Measurements from ENCODE around the gene ZBED1.
"Not testable (repeated sequence)": the region's sequence is repeated elsewhere in the genome, so short reads cannot be mapped to it uniquely, and the experiment has no call there.

ZBED1 gene

GRCh38 chrX:2474963-2475726 lies 25.6 kb downstream of the ZBED1 start:
- DNase-seq (ENCODE audit: low spot score), result no peak

GRCh38 chrX:2474280-2474962 lies 26.4 kb downstream of the ZBED1 start:
- DNase-seq (ENCODE audit: low spot score), result no peak

DNA sequence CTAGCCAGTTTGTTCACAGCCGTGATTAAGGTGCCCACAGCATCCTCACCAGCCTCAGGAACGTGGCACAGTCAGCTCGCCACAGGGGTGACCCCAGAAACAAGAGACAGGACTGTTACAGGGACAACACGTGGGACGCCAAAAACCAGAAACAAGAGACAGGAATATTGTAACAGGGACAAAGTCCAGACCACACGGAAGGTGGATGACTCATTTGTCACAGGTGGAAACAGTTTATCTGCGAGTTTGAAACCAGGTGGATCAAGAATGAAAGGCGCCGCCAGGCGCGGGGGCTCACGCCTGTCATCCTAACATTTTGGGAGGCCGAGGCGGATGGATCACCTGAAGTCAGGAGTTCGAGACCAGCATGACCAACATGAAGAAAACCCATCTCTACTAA lies 27.7 kb downstream of the ZBED1 start:
- DNase-seq (ENCODE audit: low spot score), result not testable (repeated sequence)

DNA sequence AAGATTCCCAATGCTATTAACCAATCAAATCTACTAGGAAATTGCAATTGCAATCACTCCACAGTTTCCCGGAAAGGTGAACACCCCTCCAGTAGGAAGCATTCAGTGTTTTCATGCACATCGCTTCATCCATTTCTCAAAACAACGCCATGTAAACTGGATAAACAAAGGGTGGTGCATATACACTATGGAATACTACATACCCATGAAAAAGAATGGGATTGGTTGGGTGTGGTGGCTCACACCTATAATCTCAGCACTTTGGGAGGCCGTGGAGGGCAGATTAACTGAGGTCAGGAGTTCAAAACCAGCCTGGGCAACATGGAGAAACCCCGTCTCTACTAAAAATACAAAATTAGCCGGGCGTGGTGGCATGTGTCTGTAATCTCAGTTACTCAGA lies 29.1 kb downstream of the ZBED1 start:
- DNase-seq (ENCODE audit: low spot score), result no peak

- not testable (repeated sequence) for DNase-seq (ENCODE audit: low spot score)
Measured at GRCh38 chrX:2471126-2471525, 29.6 kb downstream of the ZBED1 start.

DNA sequence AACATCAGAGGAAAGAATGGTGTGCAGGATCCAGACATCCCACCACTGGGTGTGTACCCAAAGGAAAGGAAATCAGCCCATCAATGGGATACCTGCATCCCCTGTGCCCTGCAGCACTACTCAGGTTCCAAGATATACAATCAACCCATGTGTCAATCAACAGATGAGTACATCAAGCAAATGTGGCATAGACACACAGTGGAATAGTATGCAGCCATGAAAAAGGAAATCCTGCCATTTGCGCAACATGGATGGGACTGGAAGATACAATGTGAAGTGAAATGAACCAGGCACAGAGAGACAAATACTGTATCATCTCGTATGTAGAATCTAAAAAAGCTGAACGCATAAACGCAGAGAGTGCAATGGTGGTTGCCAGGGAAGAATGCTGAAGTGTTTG lies 30.9 kb downstream of the ZBED1 start:
- not testable (repeated sequence) for DNase-seq (ENCODE audit: low spot score)

- no peak for DNase-seq (ENCODE audit: low spot score)
Measured at GRCh38 chrX:2469196-2469685, 31.5 kb downstream of the ZBED1 start.

- no peak for DNase-seq (ENCODE audit: low spot score)
Measured at GRCh38 chrX:2468261-2469195, 32.2 kb downstream of the ZBED1 start.

DNA sequence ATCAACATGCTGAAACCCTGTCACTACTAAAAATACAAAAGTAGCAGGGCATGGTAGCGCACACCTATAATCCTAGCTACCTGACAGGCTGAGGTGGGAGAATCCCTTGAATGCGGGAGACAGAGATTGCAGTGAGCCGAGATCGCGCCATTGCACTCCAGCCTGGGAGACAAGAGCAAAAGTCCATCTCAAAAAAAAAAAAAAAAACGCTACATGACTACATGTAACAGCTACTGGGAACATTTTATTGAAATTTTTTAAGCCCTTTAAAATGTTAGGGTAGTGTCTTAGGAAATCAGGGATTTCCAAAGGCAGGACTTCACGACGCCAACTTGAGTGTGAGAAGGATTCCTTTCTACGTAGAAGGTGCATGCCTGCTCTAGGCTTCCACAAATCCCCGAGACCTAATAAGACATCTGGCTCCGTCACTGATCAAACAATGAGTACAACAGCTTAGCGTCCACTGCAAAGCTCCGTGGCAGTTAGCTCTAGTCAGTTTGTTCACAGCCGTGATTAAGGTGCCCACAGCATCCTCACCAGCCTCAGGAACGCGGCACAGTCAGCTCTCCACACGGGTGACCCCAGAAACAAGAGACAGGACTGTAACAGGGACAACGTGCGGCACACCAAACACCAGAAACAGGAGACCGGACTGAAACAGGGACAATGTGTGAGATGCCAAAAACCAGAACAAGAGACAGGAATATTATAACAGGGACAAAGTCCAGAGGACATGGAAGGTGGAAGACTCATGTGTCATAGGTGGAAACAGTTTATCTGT lies 33.7 kb downstream of the ZBED1 start:
- DNase-seq (ENCODE audit: low spot score), result no peak

- DNase-seq (ENCODE audit: low spot score), result no peak
Measured at GRCh38 chrX:2464677-2465166, 36.1 kb downstream of the ZBED1 start.

GRCh38 chrX:2463973-2464676 lies 36.7 kb downstream of the ZBED1 start:
- no peak for DNase-seq (ENCODE audit: low spot score)

- DNase-seq (ENCODE audit: low spot score), result not testable (repeated sequence)
Measured at GRCh38 chrX:2463481-2463880, 37.3 kb downstream of the ZBED1 start.

- no peak for DNase-seq (ENCODE audit: low spot score)
Measured at GRCh38 chrX:2462780-2463179, 38.0 kb downstream of the ZBED1 start.

- no peak for DNase-seq (ENCODE audit: low spot score)
Measured at GRCh38 chrX:2462074-2462473, 38.7 kb downstream of the ZBED1 start.

DNA sequence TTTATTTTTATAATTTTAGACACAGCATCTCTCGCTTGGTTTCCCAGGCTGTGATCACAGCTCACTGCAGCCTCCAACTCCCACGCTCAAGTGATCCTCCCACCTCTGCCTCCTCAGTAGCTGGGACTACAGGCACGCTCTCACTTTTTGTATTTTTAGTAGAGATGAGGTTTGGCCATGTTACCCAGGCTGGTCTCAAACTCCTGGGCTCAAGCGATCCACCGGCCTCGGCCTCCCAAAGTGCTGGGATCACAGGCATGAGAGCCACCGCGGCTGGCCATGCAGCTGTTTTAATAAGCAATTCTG lies 39.1 kb downstream of the ZBED1 start:
- DNase-seq (ENCODE audit: low spot score), result no peak

GRCh38 chrX:2460821-2461710 lies 39.7 kb downstream of the ZBED1 start:
- not testable (repeated sequence) for DNase-seq (ENCODE audit: low spot score)

GRCh38 chrX:2460048-2460447 lies 40.7 kb downstream of the ZBED1 start:
- DNase-seq (ENCODE audit: low spot score), result not testable (repeated sequence)

DNA sequence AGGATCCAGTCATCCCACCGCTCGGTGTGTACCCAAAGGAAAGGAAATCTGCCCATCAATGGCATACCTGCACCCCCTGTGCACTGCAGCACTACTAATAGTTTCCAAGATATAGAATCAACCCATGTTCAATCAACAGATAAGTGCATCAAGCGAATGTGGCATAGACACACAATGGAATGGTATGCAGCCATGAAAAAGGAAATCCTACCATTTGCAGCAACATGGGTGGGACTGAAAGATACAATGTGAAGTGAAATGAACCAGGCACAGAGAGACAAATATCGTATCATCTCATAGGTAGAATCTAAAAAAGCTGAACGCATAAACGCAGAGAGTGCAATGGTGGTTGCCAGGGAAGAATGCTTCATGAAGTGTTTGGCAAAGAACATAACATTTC lies 42.5 kb downstream of the ZBED1 start:
- DNase-seq (ENCODE audit: low spot score), result no peak

GRCh38 chrX:2457289-2458133 lies 43.3 kb downstream of the ZBED1 start:
- no peak for DNase-seq (ENCODE audit: low spot score)
